ENCODE results near the gene FURIN. TPM values are rescaled to one million over a fixed set of nuclear protein-coding genes. Genes with fewer than 3 reads are reported as not detected.

FURIN gene
- total and polyA plus RNA-seq, 9 of the 15 experiments (the other 6 are each of a cell fraction or from before 2014, with no cell fraction given) = 0.92 to 99.9 (median 34.8) TPM

DNA sequence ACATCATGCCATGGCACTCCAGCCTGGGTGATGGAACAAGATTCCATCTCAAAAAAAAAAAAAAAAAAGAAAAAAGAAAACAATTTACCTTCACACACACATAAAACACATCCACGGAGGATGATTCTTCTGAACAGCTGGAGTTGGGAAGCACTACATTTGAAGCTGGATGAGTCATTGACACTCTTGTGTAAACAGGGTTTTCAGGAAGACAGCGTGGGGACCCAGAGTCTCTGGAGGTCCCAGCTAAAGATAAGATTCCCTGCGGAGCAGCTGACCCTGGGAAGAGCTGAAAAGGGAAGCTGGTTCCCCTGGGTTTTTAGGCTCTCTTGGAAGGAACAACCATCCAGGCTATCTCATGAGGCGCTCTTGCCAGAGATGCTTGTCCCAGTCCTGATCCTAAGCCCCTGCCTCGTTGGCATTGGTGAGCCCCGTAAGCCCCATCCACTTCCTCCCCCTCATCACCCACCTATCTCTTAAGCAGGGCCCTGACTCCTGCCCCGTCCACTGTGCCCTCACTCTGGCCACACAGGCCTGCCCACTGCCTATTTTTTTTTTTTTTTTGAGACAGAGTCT, 32.0 kb upstream of the FURIN start (continued):
- TF ChIP-seq, protein P1, sequence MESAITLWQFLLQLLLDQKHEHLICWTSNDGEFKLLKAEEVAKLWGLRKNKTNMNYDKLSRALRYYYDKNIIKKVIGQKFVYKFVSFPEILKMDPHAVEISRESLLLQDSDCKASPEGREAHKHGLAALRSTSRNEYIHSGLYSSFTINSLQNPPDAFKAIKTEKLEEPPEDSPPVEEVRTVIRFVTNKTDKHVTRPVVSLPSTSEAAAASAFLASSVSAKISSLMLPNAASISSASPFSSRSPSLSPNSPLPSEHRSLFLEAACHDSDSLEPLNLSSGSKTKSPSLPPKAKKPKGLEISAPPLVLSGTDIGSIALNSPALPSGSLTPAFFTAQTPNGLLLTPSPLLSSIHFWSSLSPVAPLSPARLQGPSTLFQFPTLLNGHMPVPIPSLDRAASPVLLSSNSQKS (CRISPR knock-in tag; IDR thresholded peaks at IDR 0.05) = no peak
- no peak for TF ChIP-seq ZNF778 (CRISPR knock-in tag; IDR thresholded peaks at IDR 0.05)
- TF ChIP-seq, protein P2, sequence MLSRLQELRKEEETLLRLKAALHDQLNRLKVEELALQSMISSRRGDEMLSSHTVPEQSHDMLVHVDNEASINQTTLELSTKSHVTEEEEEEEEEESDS (CRISPR knock-in tag; IDR thresholded peaks at IDR 0.05) = no peak
- TF ChIP-seq DACH1 (IDR thresholded peaks at IDR 0.05; ENCODE audit: partially characterized antibody) = peak; percentile 79
- TF ChIP-seq RFX7 (CRISPR knock-in tag; IDR thresholded peaks at IDR 0.05) = no peak
- no peak for TF ChIP-seq STAG1 (CRISPR knock-in tag; IDR thresholded peaks at IDR 0.05; ENCODE audit: borderline replicate concordance)
- no peak for TF ChIP-seq NFXL1 (CRISPR knock-in tag; IDR thresholded peaks at IDR 0.05)
- no peak for TF ChIP-seq U2AF1 (optimal IDR thresholded peaks at IDR 0.05; ENCODE audit: low read depth, low read length)
- TF ChIP-seq, protein P3, sequence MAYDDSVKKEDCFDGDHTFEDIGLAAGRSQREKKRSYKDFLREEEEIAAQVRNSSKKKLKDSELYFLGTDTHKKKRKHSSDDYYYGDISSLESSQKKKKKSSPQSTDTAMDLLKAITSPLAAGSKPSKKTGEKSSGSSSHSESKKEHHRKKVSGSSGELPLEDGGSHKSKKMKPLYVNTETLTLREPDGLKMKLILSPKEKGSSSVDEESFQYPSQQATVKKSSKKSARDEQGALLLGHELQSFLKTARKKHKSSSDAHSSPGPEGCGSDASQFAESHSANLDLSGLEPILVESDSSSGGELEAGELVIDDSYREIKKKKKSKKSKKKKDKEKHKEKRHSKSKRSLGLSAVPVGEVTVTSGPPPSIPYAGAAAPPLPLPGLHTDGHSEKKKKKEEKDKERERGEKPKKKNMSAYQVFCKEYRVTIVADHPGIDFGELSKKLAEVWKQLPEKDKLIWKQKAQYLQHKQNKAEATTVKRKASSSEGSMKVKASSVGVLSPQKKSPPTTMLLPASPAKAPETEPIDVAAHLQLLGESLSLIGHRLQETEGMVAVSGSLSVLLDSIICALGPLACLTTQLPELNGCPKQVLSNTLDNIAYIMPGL (CRISPR knock-in tag; IDR thresholded peaks at IDR 0.05) = no peak
- TF ChIP-seq BRF1 (IDR thresholded peaks at IDR 0.05; ENCODE audit: borderline replicate concordance, extremely low read depth, insufficient read length) = no peak
- 0 out of 2 replicates have a peak, but pooled peaks have one; percentile 23 for TF ChIP-seq CEBPB (tag; IDR thresholded peaks at IDR 0.05)
- TF ChIP-seq ZSCAN29 (IDR thresholded peaks at IDR 0.05) = no peak
- TF ChIP-seq TEAD4 (IDR thresholded peaks at IDR 0.05; ENCODE audit: low read length) = peak; percentile 51; the same call in 1 of the 2 replicates
- TF ChIP-seq TEAD4 (CRISPR knock-in tag; IDR thresholded peaks at IDR 0.05; ENCODE audit: borderline replicate concordance) = no peak
- TF ChIP-seq FOXP1 (CRISPR knock-in tag; IDR thresholded peaks at IDR 0.05) = no peak
- TF ChIP-seq EP300 (IDR thresholded peaks at IDR 0.05; ENCODE audit: low read length) = peak; percentile 65
- no peak for TF ChIP-seq RUNX1 (IDR thresholded peaks at IDR 0.05; ENCODE audit: low read depth)
- TF ChIP-seq MEF2A (IDR thresholded peaks at IDR 0.05; ENCODE audit: control insufficient read depth, low read depth, low read length) = no peak
- TF ChIP-seq ZC3H11A (IDR thresholded peaks at IDR 0.05; ENCODE audit: low read depth, low read length) = no peak
- TF ChIP-seq SAFB2 (IDR thresholded peaks at IDR 0.05; ENCODE audit: borderline replicate concordance, low read depth, low read length, severe bottlenecking) = no peak
- TF ChIP-seq ZNF764 (CRISPR knock-in tag; IDR thresholded peaks at IDR 0.05; ENCODE audit: low read depth) = no peak
- peak; percentile 93 for TF ChIP-seq SMARCA4 (IDR thresholded peaks at IDR 0.05)
- TF ChIP-seq, protein P4, sequence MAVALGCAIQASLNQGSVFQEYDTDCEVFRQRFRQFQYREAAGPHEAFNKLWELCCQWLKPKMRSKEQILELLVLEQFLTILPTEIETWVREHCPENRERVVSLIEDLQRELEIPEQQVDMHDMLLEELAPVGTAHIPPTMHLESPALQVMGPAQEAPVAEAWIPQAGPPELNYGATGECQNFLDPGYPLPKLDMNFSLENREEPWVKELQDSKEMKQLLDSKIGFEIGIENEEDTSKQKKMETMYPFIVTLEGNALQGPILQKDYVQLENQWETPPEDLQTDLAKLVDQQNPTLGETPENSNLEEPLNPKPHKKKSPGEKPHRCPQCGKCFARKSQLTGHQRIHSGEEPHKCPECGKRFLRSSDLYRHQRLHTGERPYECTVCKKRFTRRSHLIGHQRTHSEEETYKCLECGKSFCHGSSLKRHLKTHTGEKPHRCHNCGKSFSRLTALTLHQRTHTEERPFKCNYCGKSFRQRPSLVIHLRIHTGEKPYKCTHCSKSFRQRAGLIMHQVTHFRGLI (CRISPR knock-in tag; IDR thresholded peaks at IDR 0.05) = no peak
- TF ChIP-seq ARID2 (IDR thresholded peaks at IDR 0.05) = no peak
- no peak for TF ChIP-seq MAFG (tag; conservative IDR thresholded peaks at IDR 0.05)

Measured in K562 (cell line).